Parathyroid adenoma (tissue), 2 donors: ENCODE data around the gene LMO1.

Source experiments
- H2AFZ ChIP-seq: fragments of 300-600 bp; sonication (generic); one replicate; pipeline ENCODE4 v1.7.0; 2017; ENCODE audit warnings: antibody characterized with exemption, mild to moderate bottlenecking
- H3K27ac ChIP-seq: fragments of 300-600 bp; sonication (generic); one replicate; pipeline ENCODE4 v1.7.0; 2017
- H3K27me3 ChIP-seq: fragments of 300-600 bp; sonication (generic); one replicate; pipeline ENCODE4 v1.7.0; 2017; ENCODE audit warnings: low read length; ENCODE audit not compliant: control insufficient read depth, insufficient read depth
- H3K36me3 ChIP-seq: fragments of 300-600 bp; sonication (generic); one replicate; pipeline ENCODE4 v1.7.0; 2017; ENCODE audit warnings: low read length; ENCODE audit not compliant: control insufficient read depth, insufficient read depth
- H3K4me1 ChIP-seq: fragments of 300-600 bp; sonication (generic); one replicate; pipeline ENCODE4 v1.7.0; 2017; ENCODE audit warnings: control low read depth
- H3K4me2 ChIP-seq: fragments of 300-600 bp; sonication (generic); one replicate; pipeline ENCODE4 v1.7.0; 2017; ENCODE audit warnings: low read length
- H3K4me3 ChIP-seq: fragments of 300-600 bp; sonication (generic); one replicate; pipeline ENCODE4 v1.7.0; 2017; ENCODE audit warnings: low read depth, low read length
- H3K79me2 ChIP-seq: fragments of 300-600 bp; sonication (generic); one replicate; pipeline ENCODE4 v1.7.0; 2017; ENCODE audit warnings: control low read depth
- H3K9ac ChIP-seq: fragments of 300-600 bp; sonication (generic); one replicate; pipeline ENCODE4 v1.7.0; 2017; ENCODE audit warnings: mild to moderate bottlenecking
- H3K9me3 ChIP-seq: fragments of 300-600 bp; sonication (generic); one replicate; pipeline ENCODE4 v1.7.0; 2017; ENCODE audit warnings: low read length; ENCODE audit not compliant: control insufficient read depth
- TF ChIP-seq, protein P1 (sequence below): fragments of 300-600 bp; sonication (generic); IDR thresholded peaks from one replicate; pipeline ENCODE4 v1.7.0; 2017; ENCODE audit warnings: antibody characterized with exemption, mild to moderate bottlenecking
- donor health status: primary hyperparathyroidism.

The LMO1 gene

DNA sequence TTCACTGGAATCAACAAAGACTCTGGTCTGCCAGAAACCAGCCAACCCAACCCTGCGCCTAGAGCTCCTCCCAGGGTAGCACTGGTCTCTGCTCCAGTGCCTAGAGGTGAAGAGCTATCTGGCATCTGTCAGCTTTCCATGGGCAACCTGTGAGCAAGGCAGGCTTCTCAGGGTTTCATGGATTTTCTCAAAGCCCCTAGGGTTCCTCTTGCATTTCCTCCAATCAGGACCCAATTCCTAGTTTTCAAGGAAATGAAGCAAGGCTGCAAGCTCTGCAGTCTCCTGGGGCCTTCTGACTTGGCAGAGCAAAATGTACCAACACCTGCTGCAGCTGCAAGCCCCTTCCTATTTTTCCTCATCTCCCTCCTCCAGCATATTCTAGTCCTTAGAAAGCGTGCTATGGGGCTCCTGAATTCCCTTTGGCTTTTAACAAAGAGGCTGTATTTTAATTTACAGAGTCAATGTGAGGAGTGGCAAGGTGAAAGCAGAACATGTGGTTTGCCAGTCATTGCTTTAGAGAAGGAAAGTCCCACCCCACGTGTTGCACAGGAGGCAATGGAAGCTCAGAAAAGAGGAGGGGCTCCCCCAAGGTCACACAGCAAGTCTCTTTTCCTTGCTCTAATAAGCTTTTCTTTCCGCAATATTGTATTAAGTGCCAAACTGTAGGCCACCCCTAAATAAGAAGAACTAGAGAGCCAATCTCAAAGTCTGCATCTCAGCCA, 61.9 kb downstream of the LMO1 start:
- H3K4me2 ChIP-seq, result no peak overlapping the region
- H3K79me2 ChIP-seq, result no peaks in the 10 kb centered on the region
- no peak overlapping the region for H2AFZ ChIP-seq
- H3K4me3 ChIP-seq, result no peak overlapping the region
- H3K9ac ChIP-seq, result no peak overlapping the region
- TF ChIP-seq, protein P1, sequence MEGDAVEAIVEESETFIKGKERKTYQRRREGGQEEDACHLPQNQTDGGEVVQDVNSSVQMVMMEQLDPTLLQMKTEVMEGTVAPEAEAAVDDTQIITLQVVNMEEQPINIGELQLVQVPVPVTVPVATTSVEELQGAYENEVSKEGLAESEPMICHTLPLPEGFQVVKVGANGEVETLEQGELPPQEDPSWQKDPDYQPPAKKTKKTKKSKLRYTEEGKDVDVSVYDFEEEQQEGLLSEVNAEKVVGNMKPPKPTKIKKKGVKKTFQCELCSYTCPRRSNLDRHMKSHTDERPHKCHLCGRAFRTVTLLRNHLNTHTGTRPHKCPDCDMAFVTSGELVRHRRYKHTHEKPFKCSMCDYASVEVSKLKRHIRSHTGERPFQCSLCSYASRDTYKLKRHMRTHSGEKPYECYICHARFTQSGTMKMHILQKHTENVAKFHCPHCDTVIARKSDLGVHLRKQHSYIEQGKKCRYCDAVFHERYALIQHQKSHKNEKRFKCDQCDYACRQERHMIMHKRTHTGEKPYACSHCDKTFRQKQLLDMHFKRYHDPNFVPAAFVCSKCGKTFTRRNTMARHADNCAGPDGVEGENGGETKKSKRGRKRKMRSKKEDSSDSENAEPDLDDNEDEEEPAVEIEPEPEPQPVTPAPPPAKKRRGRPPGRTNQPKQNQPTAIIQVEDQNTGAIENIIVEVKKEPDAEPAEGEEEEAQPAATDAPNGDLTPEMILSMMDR, result no peak
- H3K27ac ChIP-seq, result no peak overlapping the region
- H3K36me3 ChIP-seq, result no peaks in the 10 kb centered on the region
- H3K4me1 ChIP-seq, result no peaks in the 10 kb centered on the region
- no peaks in the 10 kb centered on the region for H3K27me3 ChIP-seq
- H3K9me3 ChIP-seq, result no peaks in the 10 kb centered on the region

DNA sequence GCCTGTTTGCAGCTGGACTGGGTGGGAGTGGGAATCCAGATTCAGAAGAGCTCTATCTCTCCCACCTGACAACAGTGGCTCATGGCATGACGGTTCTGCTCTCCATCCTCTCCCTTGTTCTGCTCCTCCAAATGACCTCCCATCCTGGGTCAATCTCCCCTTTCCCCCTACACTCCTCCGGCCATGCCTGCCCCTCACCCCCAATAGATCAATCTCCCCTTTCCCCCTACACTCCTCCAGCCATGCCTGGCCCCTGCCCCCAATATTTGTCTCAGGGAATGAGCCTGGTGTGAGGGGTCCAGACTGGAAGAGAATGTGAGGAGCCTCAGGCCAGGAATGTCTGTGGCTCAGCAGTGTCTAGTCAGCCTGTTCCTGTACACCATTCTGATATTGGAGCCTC, 64.0 kb downstream of the LMO1 start:
- TF ChIP-seq, protein P1, result no peak
- Histone ChIP-seq H3K27ac (no peak overlapping the region), H3K79me2 (no peaks in the 10 kb centered on the region), H3K4me1 (no peaks in the 10 kb centered on the region), H2AFZ (no peak overlapping the region), H3K9ac (no peak overlapping the region), H3K4me3 (no peak overlapping the region), H3K36me3 (no peaks in the 10 kb centered on the region), H3K9me3 (no peaks in the 10 kb centered on the region), H3K4me2 (no peak overlapping the region), H3K27me3 (no peaks in the 10 kb centered on the region)

DNA sequence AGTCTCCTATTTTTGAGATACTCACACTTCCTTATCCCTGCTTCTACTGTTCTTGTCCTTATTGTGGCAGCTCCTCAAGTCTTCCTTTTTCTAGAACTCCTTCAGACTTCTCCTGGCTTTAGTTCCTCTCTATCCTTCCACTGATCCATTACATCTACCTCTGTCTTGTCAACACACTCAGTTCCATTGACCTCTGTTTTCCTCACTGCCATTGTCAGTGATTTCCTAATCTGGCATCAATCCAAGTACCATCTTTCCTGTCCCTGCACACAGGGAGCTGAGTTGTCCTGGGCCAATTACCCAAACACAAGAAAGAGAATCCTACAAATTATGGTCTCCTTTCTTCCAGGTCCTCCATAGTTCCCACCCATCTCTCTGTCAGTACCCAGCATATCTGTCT, 66.9 kb downstream of the LMO1 start:
- H3K4me3 ChIP-seq, result no peak overlapping the region
- H3K9me3 ChIP-seq, result no peaks in the 10 kb centered on the region
- no peak overlapping the region for H3K9ac ChIP-seq
- H3K36me3 ChIP-seq, result no peaks in the 10 kb centered on the region
- H3K27ac ChIP-seq, result no peak overlapping the region
- no peaks in the 10 kb centered on the region for H3K27me3 ChIP-seq
- no peaks in the 10 kb centered on the region for H3K4me1 ChIP-seq
- TF ChIP-seq, protein P1, result no peak
- no peaks in the 10 kb centered on the region for H3K79me2 ChIP-seq
- H2AFZ ChIP-seq, result no peak overlapping the region
- no peak overlapping the region for H3K4me2 ChIP-seq

DNA sequence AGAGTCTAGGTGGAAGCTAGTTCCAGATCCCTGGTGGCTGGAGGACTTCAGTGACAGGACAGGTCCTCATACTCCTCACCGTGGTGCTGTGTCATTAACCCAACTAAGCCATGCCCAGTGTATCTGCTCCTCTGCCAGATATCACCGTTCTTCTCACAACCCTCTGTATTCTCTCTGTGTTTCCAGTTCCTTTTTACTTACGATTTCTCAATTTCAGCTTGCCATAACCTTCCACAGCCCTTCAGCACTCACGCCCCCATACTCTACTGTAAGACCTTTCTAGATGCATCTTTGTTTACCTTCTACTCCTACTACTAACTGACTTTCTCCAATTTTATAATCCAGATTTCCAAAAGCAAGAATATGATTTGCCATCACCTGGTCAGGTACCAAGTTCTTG, 68.7 kb downstream of the LMO1 start:
- Histone ChIP-seq H3K4me1 (no peaks in the 10 kb centered on the region), H3K79me2 (no peaks in the 10 kb centered on the region), H2AFZ (no peak overlapping the region), H3K27me3 (no peaks in the 10 kb centered on the region), H3K27ac (no peak overlapping the region), H3K4me3 (no peak overlapping the region), H3K36me3 (no peaks in the 10 kb centered on the region), H3K9ac (no peak overlapping the region), H3K4me2 (no peak overlapping the region), H3K9me3 (no peaks in the 10 kb centered on the region)
- TF ChIP-seq, protein P1, result no peak

DNA sequence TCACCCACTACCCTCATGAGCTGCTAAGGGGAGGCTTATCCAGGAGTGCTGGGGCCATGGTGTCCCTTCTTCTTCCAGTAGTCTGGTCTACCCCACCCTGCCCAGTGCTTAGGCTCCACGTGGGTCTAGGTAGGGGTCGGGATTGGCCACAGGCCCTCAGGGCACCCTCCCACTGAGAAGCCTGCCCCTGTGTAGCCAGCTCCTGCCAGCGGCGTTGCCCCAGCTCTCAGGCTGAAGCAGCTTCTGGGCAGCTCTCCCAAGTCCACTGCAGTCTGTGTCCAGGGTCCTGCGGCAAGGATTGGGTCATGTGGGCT, 70.8 kb downstream of the LMO1 start:
- H3K4me1 ChIP-seq, result no peaks in the 10 kb centered on the region
- H3K27ac ChIP-seq, result no peak overlapping the region
- H3K9me3 ChIP-seq, result no peaks in the 10 kb centered on the region
- H3K27me3 ChIP-seq, result no peaks in the 10 kb centered on the region
- no peaks in the 10 kb centered on the region for H3K36me3 ChIP-seq
- no peak overlapping the region for H3K4me3 ChIP-seq
- no peaks in the 10 kb centered on the region for H3K79me2 ChIP-seq
- no peak overlapping the region for H3K4me2 ChIP-seq
- H2AFZ ChIP-seq, result no peak overlapping the region
- TF ChIP-seq, protein P1, result no peak
- no peak overlapping the region for H3K9ac ChIP-seq
